Caco-2 (cell line): Measurements from ENCODE around the gene SLAMF1. TPM values are rescaled to one million over a fixed set of nuclear protein-coding genes. Genes with fewer than 3 reads are reported as not detected.

Source experiments
- BruUV-seq: library from RNA; stranded (reverse); fragments of 400-500 nt; replicated peaks from 2 replicates; lab custom pipeline; 2021; lab: Mats Ljungman, UMichigan
- CTCF ChIA-PET: fragments of 300-600 bp; sonication (Branson Sonifier 250); formaldehyde crosslinking; loops from one replicate; lab custom pipeline; 2022; ENCODE audit warnings: antibody characterized with exemption; lab: Charles Lee
- POLR2A ChIA-PET: fragments of 300-600 bp; sonication (Branson Sonifier 250); formaldehyde crosslinking; loops from one replicate; lab custom pipeline; 2022; ENCODE audit warnings: antibody characterized with exemption; lab: Charles Lee
- DNase-seq, 2 experiments: peaks; one replicate each; pipeline versions ENCODE4 v3.0.0 to v3.0.0-alpha.2; 2020 to 2022
- H3K27me3 ChIP-seq: replicated peaks from 2 replicates; pipeline ENCODE4 v1.6.0; 2011; ENCODE audit warnings: low read length; ENCODE audit not compliant: control insufficient read depth, insufficient read depth
- H3K36me3 ChIP-seq: 2 replicates; pipeline ENCODE4 v1.5.1; 2011; ENCODE audit warnings: low read length; ENCODE audit not compliant: control insufficient read depth, insufficient read depth
- H3K4me1 ChIP-seq: fragments of 250-450 bp; sonication (Bioruptor Pico); 2 replicates; pipeline ENCODE4 v1.5.1; 2020; ENCODE audit warnings: mild to moderate bottlenecking
- H3K4me3 ChIP-seq: 2 replicates; pipeline ENCODE4 v1.5.1; 2011; ENCODE audit warnings: low read depth, mild to moderate bottlenecking, control low read depth, low read length
- H3K9me3 ChIP-seq: fragments of 250-450 bp; sonication (Bioruptor Pico); 2 replicates; pipeline ENCODE4 v1.5.1; 2020; ENCODE audit warnings: mild to moderate bottlenecking, moderate library complexity
- H3K27ac Mint-ChIP-seq: one replicate; pipeline ENCODE4 v1.8.0; 2022; ENCODE audit warnings: mixed read lengths; ENCODE audit not compliant: unreplicated experiment
- H3K27me3 Mint-ChIP-seq: one replicate; pipeline ENCODE4 v1.8.0; 2022; ENCODE audit warnings: mixed read lengths; ENCODE audit not compliant: insufficient read depth, unreplicated experiment
- H3K36me3 Mint-ChIP-seq: one replicate; pipeline ENCODE4 v1.8.0; 2022; ENCODE audit warnings: mild to moderate bottlenecking, mixed read lengths; ENCODE audit not compliant: insufficient read depth, unreplicated experiment
- H3K4me1 Mint-ChIP-seq: one replicate; pipeline ENCODE4 v1.8.0; 2022; ENCODE audit warnings: low read depth, mixed read lengths; ENCODE audit not compliant: unreplicated experiment
- H3K4me3 Mint-ChIP-seq: one replicate; pipeline ENCODE4 v1.8.0; 2022; ENCODE audit warnings: mild to moderate bottlenecking, moderate library complexity, mixed read lengths; ENCODE audit not compliant: unreplicated experiment
- H3K9me3 Mint-ChIP-seq: one replicate; pipeline ENCODE4 v1.8.0; 2022; ENCODE audit warnings: mixed read lengths; ENCODE audit not compliant: unreplicated experiment
- intact Hi-C: fragments of 100-400 bp; cut with micrococcal nuclease; formaldehyde crosslinking; loops from one replicate; pipeline ENCODE4 v1.10.0; 2022; ENCODE audit not compliant: unreplicated experiment
- total RNA-seq: library from RNA; stranded (reverse); gene quantifications from 2 replicates; pipeline ENCODE4 v1.2.3, GENCODE V29; 2022
- TF ChIP-seq, protein P1 (sequence below), 2 experiments: fragments of 200-600 bp in 1 of 2; IDR thresholded peaks; 1 replicate in 1 of 2; 2 replicates in 1 of 2; pipeline versions ENCODE4 v1.5.1 to v1.8.0; 2011 to 2022; ENCODE audit warnings: antibody characterized with exemption in 1 of 2, control low read depth in 1 of 2, inconsistent platforms in 1 of 2, low read depth in 1 of 2, low read length in 1 of 2, mild to moderate bottlenecking in 1 of 2, moderate library complexity in 1 of 2; ENCODE audit not compliant: insufficient read depth in 1 of 2, severe bottlenecking in 1 of 2, unreplicated experiment in 1 of 2

Gene SLAMF1
- total RNA-seq, 1 experiment from 2014 or later = not detected

DNA sequence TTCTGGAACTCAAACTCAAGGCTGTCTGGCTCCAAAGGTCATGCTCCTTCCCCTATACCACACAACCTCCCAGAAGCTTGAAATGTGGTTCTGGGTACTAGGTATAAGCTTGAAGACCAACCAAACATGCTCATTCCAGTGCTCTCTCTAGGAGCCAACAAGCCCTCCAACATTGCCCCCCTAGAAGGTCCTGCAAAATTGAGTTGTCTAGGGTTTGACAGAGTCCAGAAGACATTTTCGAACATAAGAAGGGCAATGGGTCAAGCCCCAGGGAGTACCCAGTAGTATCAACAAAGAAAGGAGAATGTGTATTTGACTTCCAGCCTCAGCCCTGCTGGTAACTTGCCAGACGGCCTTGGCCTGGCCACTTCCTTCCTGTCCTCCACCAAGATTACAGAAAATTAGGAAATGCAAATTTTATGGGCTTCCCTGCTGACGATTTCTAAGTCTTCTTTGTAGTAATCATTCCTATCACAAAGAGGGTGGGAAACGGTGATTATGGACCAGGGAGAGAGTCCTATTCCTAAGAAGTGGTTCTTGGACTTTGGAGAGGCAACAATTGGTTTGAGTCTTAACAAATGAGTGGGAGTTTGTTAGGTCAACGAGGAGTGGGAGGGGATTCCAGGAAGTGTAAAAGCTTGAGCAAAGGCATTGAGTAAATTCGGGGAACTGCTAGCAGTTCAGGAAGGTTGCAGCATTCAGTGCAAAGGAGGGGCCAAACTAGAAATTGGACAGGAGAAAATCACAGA lies 18.7 kb upstream of the SLAMF1 start:
- TF ChIP-seq, protein P1, sequence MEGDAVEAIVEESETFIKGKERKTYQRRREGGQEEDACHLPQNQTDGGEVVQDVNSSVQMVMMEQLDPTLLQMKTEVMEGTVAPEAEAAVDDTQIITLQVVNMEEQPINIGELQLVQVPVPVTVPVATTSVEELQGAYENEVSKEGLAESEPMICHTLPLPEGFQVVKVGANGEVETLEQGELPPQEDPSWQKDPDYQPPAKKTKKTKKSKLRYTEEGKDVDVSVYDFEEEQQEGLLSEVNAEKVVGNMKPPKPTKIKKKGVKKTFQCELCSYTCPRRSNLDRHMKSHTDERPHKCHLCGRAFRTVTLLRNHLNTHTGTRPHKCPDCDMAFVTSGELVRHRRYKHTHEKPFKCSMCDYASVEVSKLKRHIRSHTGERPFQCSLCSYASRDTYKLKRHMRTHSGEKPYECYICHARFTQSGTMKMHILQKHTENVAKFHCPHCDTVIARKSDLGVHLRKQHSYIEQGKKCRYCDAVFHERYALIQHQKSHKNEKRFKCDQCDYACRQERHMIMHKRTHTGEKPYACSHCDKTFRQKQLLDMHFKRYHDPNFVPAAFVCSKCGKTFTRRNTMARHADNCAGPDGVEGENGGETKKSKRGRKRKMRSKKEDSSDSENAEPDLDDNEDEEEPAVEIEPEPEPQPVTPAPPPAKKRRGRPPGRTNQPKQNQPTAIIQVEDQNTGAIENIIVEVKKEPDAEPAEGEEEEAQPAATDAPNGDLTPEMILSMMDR (IDR thresholded peaks at IDR 0.05; ENCODE audit: insufficient read depth in 1 of 2, low read depth in 1 of 2, low read length in 1 of 2, severe bottlenecking in 1 of 2, unreplicated experiment in 1 of 2) = no peak
- no TSS peak for BruUV-seq
- Histone ChIP-seq H3K4me3 (no peak overlapping the region), H3K27me3 (no peaks in the 10 kb centered on the region), H3K36me3 (no peaks in the 10 kb centered on the region), H3K9me3 (peaks cover 14% of the 10 kb centered on the region), H3K4me1 (peaks cover 23% of the 10 kb centered on the region)
- Mint-ChIP-seq H3K36me3 (no peaks in the 10 kb centered on the region), H3K27ac (no peak overlapping the region), H3K27me3 (no peaks in the 10 kb centered on the region), H3K9me3 (peaks cover 4% of the 10 kb centered on the region), H3K4me3 (no peak overlapping the region), H3K4me1 (peaks cover 24% of the 10 kb centered on the region)
- DNase-seq = no peak
- ChIA-PET POLR2A (no interaction called here), CTCF (interaction anchor here (1.0 kb wide), 1 partner anchor 10 kb away, joined by 4 read pairs; no protein-coding TSS in a partner anchor)
- intact Hi-C loops = no loop called here

DNA sequence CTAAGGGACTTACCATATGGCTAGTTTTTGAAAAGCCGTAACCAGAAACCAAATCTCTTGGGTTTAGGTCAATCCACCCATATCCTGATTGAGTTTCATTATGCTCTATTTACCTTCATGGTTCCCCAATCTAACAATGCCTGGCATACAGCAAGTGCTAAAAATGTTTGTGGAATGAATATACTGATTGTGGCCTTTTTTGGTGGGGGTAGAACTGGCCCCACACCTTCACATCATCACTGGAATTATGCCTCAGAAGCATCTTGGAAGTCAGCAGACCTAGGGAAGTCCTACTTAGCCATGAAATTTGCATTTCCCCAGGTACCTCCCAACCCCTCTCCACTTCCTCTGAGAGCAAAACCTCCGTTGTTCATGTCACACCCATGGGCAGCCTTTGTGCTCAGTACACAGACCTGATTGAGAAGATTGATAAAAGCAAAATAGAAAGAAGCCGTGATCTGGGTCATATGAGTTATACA lies 17.8 kb upstream of the SLAMF1 start:
- Mint-ChIP-seq H3K27ac (no peak overlapping the region), H3K36me3 (no peaks in the 10 kb centered on the region), H3K4me3 (no peak overlapping the region), H3K4me1 (peaks cover 24% of the 10 kb centered on the region), H3K9me3 (peaks cover 3% of the 10 kb centered on the region), H3K27me3 (no peaks in the 10 kb centered on the region)
- TF ChIP-seq, protein P1 (IDR thresholded peaks at IDR 0.05; ENCODE audit: insufficient read depth in 1 of 2, low read depth in 1 of 2, low read length in 1 of 2, severe bottlenecking in 1 of 2, unreplicated experiment in 1 of 2) = no peak
- Histone ChIP-seq H3K9me3 (peaks cover 14% of the 10 kb centered on the region), H3K4me3 (no peak overlapping the region), H3K27me3 (no peaks in the 10 kb centered on the region), H3K36me3 (no peaks in the 10 kb centered on the region), H3K4me1 (peaks cover 23% of the 10 kb centered on the region)
- ChIA-PET CTCF (interaction anchor here (1.0 kb wide), 1 partner anchor 10 kb away, joined by 4 read pairs; no protein-coding TSS in a partner anchor), POLR2A (no interaction called here)
- intact Hi-C loops = no loop called here
- no peak for DNase-seq
- BruUV-seq = no TSS peak

DNA sequence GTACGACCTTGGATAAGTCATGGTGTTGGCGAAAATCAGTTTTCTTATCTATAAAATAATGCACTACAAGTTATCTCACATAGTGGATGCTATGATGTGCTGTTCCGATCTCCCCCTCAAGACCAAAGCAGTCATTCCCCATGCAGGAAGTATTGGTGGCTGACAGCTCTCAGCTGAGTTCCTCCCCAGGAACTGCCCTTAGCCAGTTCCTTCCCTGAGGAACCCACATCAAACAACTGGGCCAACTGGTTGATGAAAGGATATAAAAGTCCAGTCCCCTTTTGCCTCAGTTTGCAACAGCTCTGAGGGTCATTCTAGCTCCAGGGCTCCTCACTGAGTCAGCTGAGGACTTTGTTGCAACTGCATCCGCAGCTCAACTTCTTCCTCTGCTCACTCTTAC lies 16.1 kb upstream of the SLAMF1 start:
- TF ChIP-seq, protein P1 (IDR thresholded peaks at IDR 0.05; ENCODE audit: insufficient read depth in 1 of 2, low read depth in 1 of 2, low read length in 1 of 2, severe bottlenecking in 1 of 2, unreplicated experiment in 1 of 2) = no peak
- Histone ChIP-seq H3K4me3 (no peak overlapping the region), H3K4me1 (peaks cover 35% of the 10 kb centered on the region), H3K36me3 (no peaks in the 10 kb centered on the region), H3K27me3 (no peaks in the 10 kb centered on the region), H3K9me3 (peaks cover 4% of the 10 kb centered on the region; the same call in 1 of the 2 replicates)
- ChIA-PET CTCF (no interaction called here), POLR2A (no interaction called here)
- Mint-ChIP-seq H3K27me3 (no peaks in the 10 kb centered on the region), H3K27ac (no peak overlapping the region), H3K9me3 (peaks cover 9% of the 10 kb centered on the region), H3K36me3 (no peaks in the 10 kb centered on the region), H3K4me1 (peaks cover 38% of the 10 kb centered on the region), H3K4me3 (no peak overlapping the region)
- DNase-seq = no peak
- BruUV-seq = no TSS peak
- intact Hi-C loops = no loop called here
